Mucosa of gallbladder (tissue), 1 donor: ENCODE data around the gene KRT77. TPM values are rescaled to one million over a fixed set of nuclear protein-coding genes. Genes with fewer than 3 reads are reported as not detected.
"Not testable (repeated sequence)": the region's sequence is repeated elsewhere in the genome, so short reads cannot be mapped to it uniquely, and the experiment has no call there.

Source experiments
- DNase-seq: peaks from one replicate; pipeline ENCODE4 v3.0.0-alpha.2; 2020; ENCODE audit warnings: low spot score
- total RNA-seq: library from RNA; stranded (reverse); gene quantifications from one replicate; pipeline ENCODE4 v1.2.1, GENCODE V29; 2021
- donor health status: DM: no; HTN: no; CAD: no.

The KRT77 gene
- total RNA-seq, 1 donor from 2014 or later: not detected

- no peak for DNase-seq
These were observed 27.2 kb downstream of the KRT77 start for GRCh38 chr12:52676163-52676562.

GRCh38 chr12:52675301-52675701 is 28.0 kb downstream of the KRT77 start:
- DNase-seq: no peak

- DNase-seq: no peak
These were observed 28.9 kb downstream of the KRT77 start for GRCh38 chr12:52674433-52674775.

GRCh38 chr12:52673713-52674432 is 29.5 kb downstream of the KRT77 start:
- no peak for DNase-seq

GRCh38 chr12:52673217-52673616 is 30.1 kb downstream of the KRT77 start:
- no peak for DNase-seq

GRCh38 chr12:52672321-52672933 is 30.9 kb downstream of the KRT77 start:
- no peak for DNase-seq

- no peak for DNase-seq
These were observed 32.4 kb downstream of the KRT77 start for GRCh38 chr12:52670961-52671360.

GRCh38 chr12:52670506-52670905 is 32.8 kb downstream of the KRT77 start:
- no peak for DNase-seq

- not testable (repeated sequence) for DNase-seq
These were observed 33.4 kb downstream of the KRT77 start for GRCh38 chr12:52669941-52670340.

- no peak for DNase-seq
These were observed 33.9 kb downstream of the KRT77 start for GRCh38 chr12:52669426-52669825.

GRCh38 chr12:52667931-52668330 is 35.4 kb downstream of the KRT77 start:
- DNase-seq: no peak

GRCh38 chr12:52667509-52667908 is 35.8 kb downstream of the KRT77 start:
- DNase-seq: no peak

GRCh38 chr12:52666471-52666870 is 36.9 kb downstream of the KRT77 start:
- no peak for DNase-seq

GRCh38 chr12:52663420-52663819 is 39.9 kb downstream of the KRT77 start:
- DNase-seq: no peak

- DNase-seq: no peak
These were observed 40.5 kb downstream of the KRT77 start for GRCh38 chr12:52662918-52663229.

GRCh38 chr12:52662093-52662917 is 41.0 kb downstream of the KRT77 start:
- no peak for DNase-seq

GRCh38 chr12:52661668-52662067 is 41.7 kb downstream of the KRT77 start:
- DNase-seq: no peak

- no peak for DNase-seq
These were observed 42.3 kb downstream of the KRT77 start for GRCh38 chr12:52660934-52661499.

- no peak for DNase-seq
These were observed 43.4 kb downstream of the KRT77 start for GRCh38 chr12:52659951-52660350.

GRCh38 chr12:52659395-52659794 is 43.9 kb downstream of the KRT77 start:
- DNase-seq: no peak

GRCh38 chr12:52658196-52658595 is 45.1 kb downstream of the KRT77 start:
- no peak for DNase-seq

- DNase-seq: no peak
These were observed 45.9 kb downstream of the KRT77 start for GRCh38 chr12:52657250-52657902.
